HG03354 (cell line): ENCODE data around the gene ARMC6.
A peak's percentile ranks its signal among the peaks of the same experiment; 100 is the strongest.

ENCODE experiments used
- ATAC-seq: cut with Tn5 transposase; IDR thresholded peaks from one replicate; pipeline ENCODE4 v1.9.1; 2021; ENCODE audit warnings: mild to moderate bottlenecking; ENCODE audit not compliant: unreplicated experiment, poor library complexity, severe bottlenecking

Gene ARMC6

GRCh38 chr19:19053508-19054314 is 20.3 kb downstream of the ARMC6 start:
- ATAC-seq = no peak

DNA sequence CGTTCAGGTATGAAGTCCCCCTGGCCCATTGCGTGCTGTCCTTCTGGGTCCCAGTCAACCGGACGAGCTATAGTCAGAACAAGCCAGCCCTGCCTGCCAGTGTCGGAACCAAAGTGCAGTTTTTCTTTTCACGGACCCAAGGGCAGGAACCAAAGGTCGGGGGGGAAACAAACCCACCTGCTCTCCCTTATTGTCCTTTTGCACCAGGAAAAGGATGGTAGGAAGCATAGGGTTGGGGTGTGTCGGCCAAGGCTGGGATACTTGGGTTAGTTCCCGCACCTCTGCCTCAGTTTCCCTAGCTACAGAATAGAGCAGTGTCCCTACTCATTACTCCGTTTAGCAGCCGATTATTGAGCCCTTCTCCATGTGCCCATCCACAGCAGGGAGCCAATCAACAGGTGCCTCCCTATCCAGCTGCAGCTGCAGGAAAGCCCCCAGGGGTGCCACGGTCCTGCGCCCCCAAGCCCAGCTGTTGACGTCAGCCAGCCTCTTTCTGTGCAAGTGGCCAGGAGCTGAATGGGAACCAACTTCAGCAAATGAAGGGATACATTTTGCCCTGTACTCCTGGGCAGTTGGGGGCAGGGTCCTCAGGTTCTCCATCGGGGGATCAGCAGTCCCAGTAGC is 21.0 kb downstream of the ARMC6 start:
- ATAC-seq = no peak

- ATAC-seq = no peak
These were observed 21.6 kb downstream of the ARMC6 start for GRCh38 chr19:19054939-19055440.

- ATAC-seq = no peak
These were observed 22.3 kb downstream of the ARMC6 start for GRCh38 chr19:19055701-19056100.

- ATAC-seq = no peak
These were observed 23.4 kb downstream of the ARMC6 start for GRCh38 chr19:19056636-19057275.

DNA sequence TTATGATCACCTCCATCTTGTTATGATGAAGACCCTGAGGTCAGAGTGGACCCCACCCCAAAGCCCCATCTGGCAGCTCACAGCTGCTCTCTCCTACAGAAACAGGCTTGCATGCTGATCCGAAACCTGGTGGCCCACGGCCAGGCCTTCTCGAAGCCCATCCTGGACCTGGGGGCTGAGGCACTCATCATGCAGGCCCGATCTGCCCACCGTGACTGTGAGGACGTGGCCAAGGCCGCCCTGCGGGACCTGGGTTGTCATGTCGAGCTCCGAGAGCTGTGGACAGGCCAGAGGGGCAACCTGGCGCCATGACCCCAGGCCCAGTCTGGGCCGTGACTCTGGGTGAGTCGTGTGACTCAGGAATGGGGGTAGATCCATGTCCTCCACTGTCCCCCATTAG is 23.9 kb downstream of the ARMC6 start:
- ATAC-seq = no peak

- no peak for ATAC-seq
These were observed 24.3 kb downstream of the ARMC6 start for GRCh38 chr19:19057720-19058119.

DNA sequence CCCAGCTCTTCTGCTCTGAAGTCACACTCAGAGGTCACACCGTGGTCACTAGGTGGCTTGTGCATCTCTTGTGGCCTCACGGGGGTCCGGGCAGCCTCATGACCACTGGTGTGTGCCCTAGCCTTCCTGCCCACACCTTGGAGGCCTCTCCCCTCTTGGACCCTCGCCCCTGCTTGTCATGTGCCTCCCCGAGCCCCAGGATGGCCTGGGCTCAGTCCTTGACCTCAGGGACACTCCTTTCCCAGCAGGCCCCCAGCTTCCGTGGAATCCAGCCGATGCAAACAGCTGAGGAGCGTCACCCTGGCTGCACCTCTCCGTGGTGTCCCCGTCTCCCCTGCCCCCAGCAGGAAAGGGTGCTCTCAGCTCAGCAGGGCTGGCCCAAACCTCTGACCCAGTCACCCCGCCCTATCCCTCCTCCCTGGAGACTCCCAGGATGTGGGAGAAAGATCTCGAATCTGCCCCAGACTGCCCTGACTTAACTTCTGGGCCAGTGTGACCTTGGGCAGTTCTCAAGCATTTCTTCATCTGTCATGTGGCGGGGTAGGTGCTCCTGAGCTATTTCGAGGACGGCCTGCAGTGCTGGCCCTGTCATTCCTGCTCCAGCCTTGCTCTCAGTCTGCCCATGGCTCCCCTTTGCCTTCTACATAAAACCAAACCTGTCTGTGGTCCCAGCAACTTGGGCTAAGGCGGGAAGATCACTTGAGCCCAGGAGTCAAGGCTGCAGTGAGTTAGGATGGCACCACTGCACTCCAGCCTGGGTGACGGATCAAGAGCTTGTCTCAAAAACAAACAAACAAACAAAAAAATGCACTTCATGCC is 25.8 kb downstream of the ARMC6 start:
- ATAC-seq = no peak

DNA sequence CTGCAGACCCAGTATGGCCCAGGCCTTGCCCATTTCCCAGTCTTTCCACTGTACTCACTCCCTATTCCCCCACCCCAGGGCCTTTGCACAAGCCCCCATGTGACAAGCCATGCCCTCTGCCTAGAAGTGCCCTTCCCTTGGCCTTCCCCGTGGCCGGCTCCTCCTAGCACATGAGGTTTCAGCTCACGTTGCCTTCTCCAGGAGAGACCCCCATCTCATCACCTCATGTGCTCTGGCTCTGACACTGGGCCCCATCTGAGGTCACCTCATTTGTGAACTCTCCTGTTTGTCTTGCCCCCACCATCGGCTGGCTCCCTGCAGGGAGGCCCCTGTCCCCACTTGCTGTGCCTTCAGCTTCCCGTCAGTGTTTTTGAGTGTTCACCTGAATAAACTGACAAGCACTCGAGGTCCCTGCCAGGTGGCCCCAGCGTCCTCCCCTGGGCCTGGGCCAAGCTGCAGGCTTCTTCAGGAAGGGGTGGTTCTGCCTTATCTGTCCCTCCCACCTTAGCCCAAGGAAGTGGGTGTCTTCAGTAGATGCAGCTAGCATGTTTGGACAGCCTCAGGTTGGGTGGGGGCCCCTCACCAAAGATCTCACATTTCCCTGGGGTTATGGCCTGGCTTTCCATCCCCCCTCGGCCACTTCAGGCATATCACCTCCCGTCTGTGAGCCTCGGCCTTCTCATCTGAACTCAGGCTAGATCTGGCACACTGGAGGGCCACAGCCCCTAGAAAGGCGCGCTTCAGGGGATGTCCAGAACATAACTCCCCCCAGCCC is 26.6 kb downstream of the ARMC6 start:
- ATAC-seq = no peak

DNA sequence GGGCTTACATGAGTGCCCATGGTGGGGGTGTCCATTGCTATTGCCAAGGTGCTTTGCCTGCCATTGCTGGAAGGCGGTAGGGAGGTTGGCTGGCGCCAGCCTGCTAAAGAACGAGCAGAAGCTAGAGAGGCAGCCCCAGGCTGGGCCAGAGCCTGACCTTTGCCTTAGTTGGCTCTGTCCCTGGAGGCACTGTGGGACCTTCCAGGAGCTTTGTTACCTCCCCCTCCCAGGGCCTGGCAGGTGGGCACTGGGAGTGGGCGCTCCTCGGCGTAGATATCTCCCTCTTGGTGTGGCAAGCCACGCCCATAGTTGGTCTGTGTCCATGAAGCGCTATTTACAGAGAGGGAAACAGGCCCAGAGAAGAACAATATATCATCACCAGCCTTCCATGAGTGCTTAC is 28.1 kb downstream of the ARMC6 start:
- no peak for ATAC-seq

DNA sequence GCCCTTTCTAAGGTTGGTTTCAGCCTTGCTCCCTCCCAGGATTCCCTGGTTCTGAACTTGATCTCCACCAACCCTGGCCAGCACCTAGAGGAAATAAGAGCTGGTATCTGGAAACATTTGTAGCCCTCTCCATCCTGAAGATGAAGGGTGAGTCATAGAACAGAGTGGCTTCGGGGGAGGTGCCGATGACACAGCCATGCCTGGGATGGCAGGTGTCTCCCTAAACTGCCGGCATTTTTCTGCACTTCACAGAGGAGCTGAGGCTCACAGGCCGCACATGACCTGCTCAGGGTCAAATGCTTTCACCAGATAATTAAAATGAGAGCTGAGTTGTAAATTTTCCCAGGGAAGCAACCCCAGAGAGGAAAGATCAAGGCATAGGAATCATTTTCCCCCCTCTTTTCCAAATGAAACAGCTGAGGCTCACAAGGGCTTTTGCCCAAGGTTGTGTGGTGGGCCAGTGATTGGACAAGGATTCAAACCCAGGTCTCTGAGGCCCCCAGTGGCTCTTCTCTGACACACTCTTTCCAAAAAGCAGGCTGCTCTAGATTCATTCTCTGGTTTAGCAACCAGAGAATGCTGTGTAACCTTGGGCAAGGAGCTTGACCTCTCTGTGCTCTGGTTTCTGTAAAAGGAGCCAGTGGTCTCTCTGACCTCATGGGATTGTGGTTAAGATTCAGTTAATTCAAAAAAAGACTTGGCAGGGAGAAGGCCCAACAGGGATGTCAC is 29.2 kb downstream of the ARMC6 start:
- ATAC-seq = no peak

DNA sequence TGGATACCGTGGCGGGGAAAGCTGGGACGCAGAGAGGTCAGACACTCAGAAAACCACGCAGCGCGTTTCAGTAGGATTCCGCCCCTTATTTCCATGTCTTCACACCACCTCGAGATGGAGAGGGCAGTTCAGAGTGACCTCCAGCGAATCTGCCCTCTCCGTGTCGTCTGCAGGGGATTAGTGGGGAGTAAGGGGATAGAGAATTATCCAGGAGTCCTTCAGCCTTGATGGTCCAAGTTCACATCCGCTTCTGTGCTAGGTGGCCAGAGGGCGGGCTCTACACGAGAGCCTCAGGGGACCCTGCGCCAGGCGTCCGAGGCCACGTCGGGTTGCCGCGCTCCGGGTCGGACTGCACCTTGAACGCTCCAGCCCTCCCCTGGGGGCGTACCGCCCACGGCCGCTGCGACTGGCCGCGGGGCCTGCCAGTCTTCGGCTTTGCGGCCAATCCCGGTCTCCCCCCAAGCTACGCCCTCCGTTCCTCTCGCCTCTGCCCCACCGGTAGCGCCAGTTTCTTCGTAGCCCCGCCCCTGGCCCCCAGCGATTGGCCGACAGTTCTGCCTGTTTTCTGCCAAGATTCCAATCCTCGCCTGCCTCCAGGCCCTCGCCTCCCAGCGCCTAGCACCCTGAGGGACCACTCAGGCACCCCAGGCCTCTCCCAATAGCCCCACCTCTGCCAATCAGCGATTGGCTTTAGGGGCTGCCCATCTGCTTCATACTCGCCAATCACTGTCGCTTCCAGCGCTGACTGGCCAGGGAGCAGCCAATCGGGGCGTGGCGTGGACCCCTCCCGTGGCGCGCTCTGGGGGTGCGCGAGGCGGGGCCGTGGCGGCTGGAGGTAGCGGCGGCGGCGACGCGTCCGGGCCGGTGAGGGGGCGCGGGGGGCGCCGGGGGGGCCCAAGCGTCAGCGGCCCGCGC is 30.0 kb downstream of the ARMC6 start, which contains the start of gene SLC25A42:
SLC25A42 (plus strand) TSS at position 812 of the 915 bp plus-strand sequence. CDS start 32,131 bp downstream, outside the sequence.
- ATAC-seq = peak; percentile 92

GRCh38 chr19:19064098-19064722 is 30.8 kb downstream of the ARMC6 start:
- ATAC-seq = peak; percentile 25

GRCh38 chr19:19064811-19065745 is 31.7 kb downstream of the ARMC6 start:
- ATAC-seq = no peak

- ATAC-seq = no peak
These were observed 34.1 kb downstream of the ARMC6 start for GRCh38 chr19:19067276-19068072.
